G401 (cell line): ENCODE results near the gene FOXI2. TPM values are rescaled to one million over a fixed set of nuclear protein-coding genes. Genes with fewer than 3 reads are reported as not detected.

Source experiments
- total RNA-seq: library from RNA; depleted of rRNA; stranded (reverse); fragments of >200 nt; shearing (Covaris generic); gene quantifications from 2 replicates; pipeline ENCODE4 v1.2.3, GENCODE V29; 2014; rRNA removed

FOXI2 gene
- total RNA-seq, 1 experiment from 2014 or later: not detected

Other genes with a start within 250 kb of the FOXI2 start
- gene NPS, start 187.9 kb upstream of the FOXI2 start, total RNA-seq: not detected in 2 replicates
- gene CLRN3, start 155.8 kb downstream of the FOXI2 start, total RNA-seq: not detected in 2 replicates
- not detected in 2 replicates for gene PTPRE, start 169.9 kb downstream of the FOXI2 start, total RNA-seq